ENCODE measurements around the gene SLC39A11. TPM values are rescaled to one million over a fixed set of nuclear protein-coding genes. Genes with fewer than 3 reads are reported as not detected.
"Not testable (repeated sequence)": the region's sequence is repeated elsewhere in the genome, so short reads cannot be mapped to it uniquely, and the experiment has no call there.

Gene SLC39A11
- total RNA-seq, 2 experiments from 2014 or later, result 25.6 to 51.5 TPM

DNA sequence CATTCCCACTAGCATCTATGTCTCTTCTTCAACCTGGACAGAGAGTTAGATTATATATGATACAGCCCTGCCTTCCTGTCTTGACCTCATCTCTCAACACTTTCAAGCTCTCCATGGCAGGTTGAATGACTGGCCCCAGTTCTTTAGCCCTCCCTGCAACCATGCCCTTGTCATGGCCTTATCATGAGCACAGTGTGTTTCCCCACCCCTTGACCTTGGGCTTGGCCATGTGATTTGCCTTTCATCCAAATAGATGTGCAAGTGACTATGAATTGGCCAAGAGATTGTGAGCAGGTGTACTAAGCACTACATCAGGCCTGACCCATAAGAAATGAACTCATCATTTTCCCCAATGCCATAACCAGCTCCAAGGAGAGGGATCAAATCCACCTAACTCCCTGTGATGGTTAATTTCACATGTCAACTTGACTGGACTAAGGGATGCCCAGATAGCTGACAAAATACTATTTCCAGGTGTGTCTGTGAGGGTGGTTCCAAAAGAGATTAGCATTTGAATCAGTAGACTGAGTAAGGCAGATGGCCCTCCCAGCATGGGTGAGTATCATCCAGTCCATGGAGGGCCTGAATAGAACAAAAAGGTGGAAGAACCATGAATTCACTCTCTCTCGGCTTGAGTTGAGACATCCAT is 97.4 kb downstream of the SLC39A11 start:
- H3K9me3 ChIP-seq (ENCODE audit: low read length), result no peaks in the 10 kb centered on the region
- H3K4me1 ChIP-seq (ENCODE audit: insufficient read depth, low read length, poor library complexity, severe bottlenecking), result no peaks in the 10 kb centered on the region
- no peak overlapping the region for H3K4me3 ChIP-seq (ENCODE audit: low read depth, low read length, poor library complexity, severe bottlenecking)
- no peak for DNase-seq (ENCODE audit: low spot score)
- ChIA-PET POLR2A (interaction anchor here (1.7 kb wide), 1 partner anchor 15 kb away, joined by 6 read pairs; no protein-coding TSS in a partner anchor), CTCF (ENCODE audit: unreplicated experiment) (interaction anchor here (0.6 kb wide), 1 partner anchor 476 kb away, joined by 4 read pairs; no protein-coding TSS in a partner anchor)
- H4K20me1 ChIP-seq (ENCODE audit: insufficient read depth, low read length), result no peaks in the 10 kb centered on the region
- H3K4me2 ChIP-seq (ENCODE audit: low read length), result no peak overlapping the region
- no peaks in the 10 kb centered on the region for H3K79me2 ChIP-seq (ENCODE audit: insufficient read depth, low read depth, low read length)
- no peaks in the 10 kb centered on the region for H3K9me2 ChIP-seq (ENCODE audit: insufficient read depth, low read length)
- BruUV-seq (replicated peaks), result no TSS peak
- intact Hi-C loops (cut with micrococcal nuclease; ENCODE audit: unreplicated experiment), result no loop called here
- no peak for TF ChIP-seq EZH2phosphoT487 (IDR thresholded peaks at IDR 0.05; ENCODE audit: borderline replicate concordance, low read depth, low read length)
- TF ChIP-seq, protein P1, sequence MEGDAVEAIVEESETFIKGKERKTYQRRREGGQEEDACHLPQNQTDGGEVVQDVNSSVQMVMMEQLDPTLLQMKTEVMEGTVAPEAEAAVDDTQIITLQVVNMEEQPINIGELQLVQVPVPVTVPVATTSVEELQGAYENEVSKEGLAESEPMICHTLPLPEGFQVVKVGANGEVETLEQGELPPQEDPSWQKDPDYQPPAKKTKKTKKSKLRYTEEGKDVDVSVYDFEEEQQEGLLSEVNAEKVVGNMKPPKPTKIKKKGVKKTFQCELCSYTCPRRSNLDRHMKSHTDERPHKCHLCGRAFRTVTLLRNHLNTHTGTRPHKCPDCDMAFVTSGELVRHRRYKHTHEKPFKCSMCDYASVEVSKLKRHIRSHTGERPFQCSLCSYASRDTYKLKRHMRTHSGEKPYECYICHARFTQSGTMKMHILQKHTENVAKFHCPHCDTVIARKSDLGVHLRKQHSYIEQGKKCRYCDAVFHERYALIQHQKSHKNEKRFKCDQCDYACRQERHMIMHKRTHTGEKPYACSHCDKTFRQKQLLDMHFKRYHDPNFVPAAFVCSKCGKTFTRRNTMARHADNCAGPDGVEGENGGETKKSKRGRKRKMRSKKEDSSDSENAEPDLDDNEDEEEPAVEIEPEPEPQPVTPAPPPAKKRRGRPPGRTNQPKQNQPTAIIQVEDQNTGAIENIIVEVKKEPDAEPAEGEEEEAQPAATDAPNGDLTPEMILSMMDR (conservative IDR thresholded peaks at IDR 0.05; ENCODE audit: low read length), result no peak
- no peak overlapping the region for H3K27ac ChIP-seq (ENCODE audit: low read depth, low read length, poor library complexity, severe bottlenecking)
- H2AFZ ChIP-seq (ENCODE audit: low read length), result no peak overlapping the region
- no peaks in the 10 kb centered on the region for H3K36me3 ChIP-seq (ENCODE audit: insufficient read depth, low read length)

DNA sequence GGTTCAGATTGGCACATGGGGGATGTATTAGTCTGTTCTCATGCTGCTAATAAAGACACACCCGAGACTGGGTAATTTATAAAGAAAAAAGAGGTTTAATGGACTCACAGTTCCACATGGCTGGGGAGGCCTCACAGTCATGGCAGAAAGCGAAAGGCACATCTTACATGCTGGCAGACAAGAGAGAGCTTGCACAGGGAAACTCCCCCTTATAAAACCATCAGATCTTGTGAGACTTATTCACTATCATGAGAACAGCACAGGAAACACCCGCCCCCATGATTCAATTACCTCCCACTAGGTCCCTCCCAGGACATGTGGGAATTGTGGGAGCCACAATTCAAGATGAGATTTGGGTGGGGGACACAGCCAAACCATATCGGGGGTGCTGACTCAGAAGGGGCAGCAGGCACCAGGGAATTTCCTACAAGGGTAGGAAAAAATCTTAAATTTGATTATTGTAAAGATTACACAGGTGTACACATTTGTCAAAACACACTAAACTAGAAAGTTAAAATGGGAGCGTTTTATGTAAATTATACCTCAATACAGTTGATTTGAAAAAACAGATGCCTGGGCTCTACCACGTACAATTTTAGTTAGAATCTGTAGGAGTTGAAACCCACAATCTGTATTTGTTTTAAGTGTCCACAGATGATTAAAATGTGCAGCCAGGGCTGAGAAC is 99.6 kb downstream of the SLC39A11 start:
- H3K4me1 ChIP-seq (ENCODE audit: insufficient read depth, low read length, poor library complexity, severe bottlenecking); H3K4me2 ChIP-seq (ENCODE audit: low read length); H3K4me3 ChIP-seq (ENCODE audit: low read depth, low read length, poor library complexity, severe bottlenecking); DNase-seq (ENCODE audit: low spot score); BruUV-seq (replicated peaks); H3K9me2 ChIP-seq (ENCODE audit: insufficient read depth, low read length); H3K9me3 ChIP-seq (ENCODE audit: low read length); H3K36me3 ChIP-seq (ENCODE audit: insufficient read depth, low read length); H2AFZ ChIP-seq (ENCODE audit: low read length); intact Hi-C loops (cut with micrococcal nuclease; ENCODE audit: unreplicated experiment); H3K27ac ChIP-seq (ENCODE audit: low read depth, low read length, poor library complexity, severe bottlenecking); CTCF ChIA-PET (ENCODE audit: unreplicated experiment); H3K79me2 ChIP-seq (ENCODE audit: insufficient read depth, low read depth, low read length); POLR2A ChIA-PET; H4K20me1 ChIP-seq (ENCODE audit: insufficient read depth, low read length): not testable (repeated sequence)

DNA sequence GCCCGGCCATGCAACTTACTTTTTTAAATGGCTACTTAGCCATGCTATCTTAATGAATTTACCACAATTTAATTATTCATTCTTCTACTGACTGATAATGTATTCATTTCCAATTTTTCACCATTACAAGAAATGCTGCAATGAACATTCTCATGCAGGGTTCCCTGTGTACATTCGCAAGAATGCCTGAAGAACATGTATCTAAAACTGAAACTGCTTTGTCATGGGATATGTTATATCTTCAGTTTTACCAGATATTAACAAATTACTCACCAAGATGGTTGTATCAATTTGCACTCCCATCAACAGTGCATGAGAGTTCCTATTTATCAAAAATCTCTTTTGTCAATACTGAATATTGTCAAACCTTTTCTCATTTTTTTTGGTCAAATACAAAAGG is 100.8 kb downstream of the SLC39A11 start:
- intact Hi-C loops (cut with micrococcal nuclease; ENCODE audit: unreplicated experiment), result no loop called here

More for the DNA sequence above, 100.8 kb downstream of the SLC39A11 start:
- H3K27ac ChIP-seq (ENCODE audit: low read depth, low read length, poor library complexity, severe bottlenecking), result no peak overlapping the region
- no peaks in the 10 kb centered on the region for H3K36me3 ChIP-seq (ENCODE audit: insufficient read depth, low read length)
- no peak overlapping the region for H3K4me3 ChIP-seq (ENCODE audit: low read depth, low read length, poor library complexity, severe bottlenecking)
- DNase-seq (ENCODE audit: low spot score), result no peak
- no TSS peak for BruUV-seq (replicated peaks)
- no peaks in the 10 kb centered on the region for H4K20me1 ChIP-seq (ENCODE audit: insufficient read depth, low read length)
- H3K9me2 ChIP-seq (ENCODE audit: insufficient read depth, low read length), result no peaks in the 10 kb centered on the region
- H2AFZ ChIP-seq (ENCODE audit: low read length), result no peak overlapping the region
- TF ChIP-seq, protein P1 (conservative IDR thresholded peaks at IDR 0.05; ENCODE audit: low read length), result no peak
- TF ChIP-seq EZH2phosphoT487 (IDR thresholded peaks at IDR 0.05; ENCODE audit: borderline replicate concordance, low read depth, low read length), result no peak
- H3K79me2 ChIP-seq (ENCODE audit: insufficient read depth, low read depth, low read length), result no peaks in the 10 kb centered on the region
- no peaks in the 10 kb centered on the region for H3K4me1 ChIP-seq (ENCODE audit: insufficient read depth, low read length, poor library complexity, severe bottlenecking)
- no peaks in the 10 kb centered on the region for H3K9me3 ChIP-seq (ENCODE audit: low read length)
- H3K4me2 ChIP-seq (ENCODE audit: low read length), result no peak overlapping the region
- CTCF ChIA-PET (ENCODE audit: unreplicated experiment), result no interaction called here
- POLR2A ChIA-PET, result no interaction called here

Data from OCI-LY7 (cell line).